Body of pancreas (tissue), 4 donors: ENCODE results near the gene THEMIS.

Experiments
- CTCF ChIP-seq, 7 experiments: fragments of 450-650 bp in 4 of 7; fragments of 200-600 bp in 3 of 7; sonication (generic) in 3 of 7; IDR thresholded peaks; one replicate each; pipeline ENCODE4 v1.5.1; 2016 to 2019; ENCODE audit warnings: antibody characterized with exemption in 7 of 7
- POLR2A ChIP-seq, 3 donors: fragments of 450-650 bp; IDR thresholded peaks; one replicate each; pipeline ENCODE4 v1.6.1; 2016; ENCODE audit warnings: antibody characterized with exemption in 3 of 3, mild to moderate bottlenecking in 2 of 3

- TF ChIP-seq CTCF (IDR thresholded peaks at IDR 0.05) (no peak), POLR2A (IDR thresholded peaks at IDR 0.05) (no peak)
Observed at GRCh38 chr6:127695108-127695507, 205.8 kb downstream of the THEMIS start.
